ENCODE measurements around the gene NCK1.

DNA sequence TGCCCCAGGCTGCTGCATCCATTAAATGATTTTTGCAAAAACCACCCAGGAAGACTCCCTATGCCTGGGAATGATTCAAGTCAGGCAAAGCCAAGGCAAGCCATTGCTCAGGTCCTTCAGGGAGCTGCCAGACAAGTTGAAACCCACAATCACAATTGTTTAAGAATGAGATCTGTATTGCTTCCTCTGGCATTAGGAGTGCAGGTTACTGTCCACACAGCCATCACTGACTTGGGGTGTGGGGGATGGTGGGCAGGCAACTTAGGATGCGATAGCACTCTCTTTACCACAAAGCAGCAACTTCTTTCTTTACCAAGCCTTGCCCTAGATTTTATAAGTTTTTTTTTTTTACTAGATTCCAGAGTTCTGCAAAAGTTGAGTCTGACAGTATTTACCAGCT lies 80.8 kb downstream of the NCK1 start:
- TF ChIP-seq TFCP2L1 (CRISPR knock-in tag; IDR thresholded peaks at IDR 0.05) (no peak), RNF2 (IDR thresholded peaks at IDR 0.05; ENCODE audit: borderline replicate concordance, low read depth) (no peak), RAD21 (conservative IDR thresholded peaks at IDR 0.05 in 1 of 2, IDR thresholded peaks at IDR 0.05 in 1 of 2) (no peak)
- TF ChIP-seq, protein P1, sequence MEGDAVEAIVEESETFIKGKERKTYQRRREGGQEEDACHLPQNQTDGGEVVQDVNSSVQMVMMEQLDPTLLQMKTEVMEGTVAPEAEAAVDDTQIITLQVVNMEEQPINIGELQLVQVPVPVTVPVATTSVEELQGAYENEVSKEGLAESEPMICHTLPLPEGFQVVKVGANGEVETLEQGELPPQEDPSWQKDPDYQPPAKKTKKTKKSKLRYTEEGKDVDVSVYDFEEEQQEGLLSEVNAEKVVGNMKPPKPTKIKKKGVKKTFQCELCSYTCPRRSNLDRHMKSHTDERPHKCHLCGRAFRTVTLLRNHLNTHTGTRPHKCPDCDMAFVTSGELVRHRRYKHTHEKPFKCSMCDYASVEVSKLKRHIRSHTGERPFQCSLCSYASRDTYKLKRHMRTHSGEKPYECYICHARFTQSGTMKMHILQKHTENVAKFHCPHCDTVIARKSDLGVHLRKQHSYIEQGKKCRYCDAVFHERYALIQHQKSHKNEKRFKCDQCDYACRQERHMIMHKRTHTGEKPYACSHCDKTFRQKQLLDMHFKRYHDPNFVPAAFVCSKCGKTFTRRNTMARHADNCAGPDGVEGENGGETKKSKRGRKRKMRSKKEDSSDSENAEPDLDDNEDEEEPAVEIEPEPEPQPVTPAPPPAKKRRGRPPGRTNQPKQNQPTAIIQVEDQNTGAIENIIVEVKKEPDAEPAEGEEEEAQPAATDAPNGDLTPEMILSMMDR (IDR thresholded peaks at IDR 0.05), result no peak

Measured in A549 (cell line).